NCI-H526 (cell line): ENCODE data around the gene MRPS27.

ENCODE experiments used
- DNase-seq, 2 experiments: peaks; one replicate each; lab custom pipeline; 2025; lab: John Stamatoyannopoulos, UW

The MRPS27 gene

DNA sequence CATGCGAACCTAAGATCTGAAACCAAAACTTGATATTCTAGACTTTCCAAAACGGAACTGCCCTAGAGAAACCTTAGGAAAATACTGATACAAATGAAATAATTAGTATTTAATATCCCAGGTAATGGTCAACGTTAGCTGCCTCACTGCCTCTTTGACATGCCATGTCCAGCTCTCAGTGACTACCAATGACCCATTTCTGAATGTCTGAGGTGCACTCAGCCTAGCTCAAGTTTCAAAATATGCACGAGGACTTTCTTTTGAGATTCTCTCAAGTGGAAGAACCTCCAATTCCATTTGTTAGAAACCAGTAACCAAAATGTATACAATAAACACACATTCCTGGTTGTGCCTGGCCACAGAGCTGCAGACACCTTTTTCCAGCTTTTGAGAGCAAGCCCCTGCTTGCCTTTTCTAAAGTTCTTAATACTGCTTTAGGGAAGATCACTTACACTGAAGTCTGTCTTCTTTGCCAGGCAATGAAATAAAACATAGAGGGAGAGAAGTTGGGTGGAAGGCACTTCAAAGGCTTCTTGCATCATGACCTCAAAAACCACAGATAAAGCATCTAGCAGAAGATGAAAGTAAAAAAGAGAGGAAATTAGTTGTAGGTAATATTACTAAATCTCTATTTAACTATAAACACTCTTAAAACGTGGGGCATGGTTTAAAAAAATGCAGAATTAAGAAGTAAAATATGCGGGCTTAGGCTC, 87.9 kb downstream of the MRPS27 start:
- DNase-seq, result no peak

- no peak for DNase-seq
These were observed 91.1 kb downstream of the MRPS27 start for GRCh38 chr5:72228960-72229359.

- no peak for DNase-seq
These were observed 93.1 kb downstream of the MRPS27 start for GRCh38 chr5:72226950-72227349.

DNA sequence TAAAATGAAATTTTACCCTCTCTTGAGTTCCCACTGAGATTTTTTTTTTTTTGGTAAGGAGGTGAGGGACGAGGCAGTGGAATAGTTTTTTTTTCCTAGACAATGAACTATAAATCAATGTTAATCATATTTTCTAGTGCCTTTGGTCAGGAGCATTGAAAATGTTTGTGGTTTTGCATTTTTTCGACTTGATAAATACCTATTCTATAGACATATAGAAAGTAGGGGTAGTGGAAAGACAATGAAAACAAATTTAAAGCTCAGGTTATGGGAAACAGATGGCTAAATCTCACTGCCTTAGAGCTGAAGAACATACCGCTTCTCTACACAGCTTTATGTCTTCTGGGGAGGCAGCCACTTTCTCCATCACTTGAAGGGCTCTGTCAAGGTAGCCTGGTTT, 94.3 kb downstream of the MRPS27 start:
- no peak for DNase-seq

DNA sequence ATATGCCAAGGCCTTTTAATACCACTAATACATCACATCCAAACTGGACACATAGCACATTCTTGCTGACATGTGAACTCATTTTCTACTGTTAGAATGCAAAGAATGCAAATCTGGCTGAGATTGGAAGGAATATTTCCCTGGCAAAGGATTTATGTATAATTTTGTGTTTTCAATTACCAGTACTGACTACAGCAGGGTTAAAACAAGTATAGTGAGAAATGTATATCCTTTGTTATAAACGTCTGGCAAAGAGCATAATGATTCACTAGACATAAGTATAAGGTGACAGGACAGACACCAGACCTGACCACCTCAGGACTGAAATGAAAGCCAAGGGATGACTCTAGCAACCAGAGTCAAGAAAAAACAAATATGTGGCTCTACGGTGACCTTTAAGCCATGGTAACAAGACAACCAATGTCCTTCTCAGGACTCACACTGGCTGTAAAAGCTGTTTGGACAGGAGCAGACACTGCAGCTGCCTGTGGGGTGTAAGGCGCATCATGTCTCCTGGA, 95.0 kb downstream of the MRPS27 start:
- no peak for DNase-seq

- no peak for DNase-seq
These were observed 96.7 kb downstream of the MRPS27 start for GRCh38 chr5:72223371-72223770.

DNA sequence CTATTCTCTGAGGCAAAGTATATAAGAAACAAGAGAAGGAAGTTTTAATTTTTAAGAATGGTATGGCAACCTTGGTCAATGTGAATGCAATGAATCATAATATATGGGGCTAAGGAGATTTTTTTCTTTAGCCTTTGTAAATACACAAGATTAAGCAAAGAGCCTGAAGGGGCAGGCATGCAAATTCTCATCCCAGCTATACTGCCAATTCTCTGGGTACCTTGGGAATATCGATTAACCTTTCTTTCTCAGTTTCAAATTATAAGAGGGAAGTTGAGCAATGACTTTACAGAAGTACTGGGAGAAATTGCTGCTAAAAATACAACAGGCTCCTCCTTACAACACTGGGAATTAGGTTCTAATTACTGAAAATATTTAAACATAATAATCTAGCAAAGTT, 97.5 kb downstream of the MRPS27 start:
- no peak for DNase-seq

GRCh38 chr5:72221541-72221940, 98.5 kb downstream of the MRPS27 start:
- DNase-seq, result no peak

DNA sequence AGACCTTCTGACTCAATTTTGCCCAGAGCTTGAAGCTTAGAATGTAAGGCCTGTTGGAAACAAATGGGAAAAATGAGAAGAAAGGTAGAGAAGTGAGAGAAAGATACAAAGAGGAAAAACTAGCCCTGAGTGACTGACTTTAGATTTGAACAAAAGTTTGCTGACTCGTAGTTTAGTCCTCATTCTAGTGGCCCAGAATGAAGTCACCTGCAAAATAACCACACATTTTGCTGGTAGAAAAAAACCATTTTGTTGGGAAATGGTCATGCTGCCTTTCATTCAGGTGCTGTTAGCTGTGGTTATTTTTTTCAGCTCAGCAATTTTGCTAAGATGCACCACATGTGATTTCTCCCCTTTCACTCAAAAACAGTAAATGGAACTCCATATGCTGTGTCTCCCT, 98.9 kb downstream of the MRPS27 start:
- DNase-seq, result no peak

DNA sequence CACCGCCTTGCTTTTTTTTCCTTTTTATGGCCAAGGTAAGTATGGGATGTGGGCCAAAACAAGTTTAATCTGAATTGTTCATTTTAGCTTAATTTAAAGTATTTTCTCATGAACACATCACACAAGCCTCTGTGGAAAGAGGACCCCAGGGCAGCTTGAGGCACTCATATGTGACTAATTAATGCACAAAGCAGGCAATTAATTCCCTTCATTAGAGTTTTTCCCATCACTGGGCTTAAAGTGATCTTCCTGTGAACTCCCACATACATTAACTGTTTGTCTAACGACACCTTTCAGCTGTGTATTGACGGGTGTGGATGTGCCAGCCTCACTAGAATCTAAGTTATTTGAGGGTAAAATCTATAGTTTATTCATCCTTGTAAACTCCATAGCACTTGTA, 103.3 kb downstream of the MRPS27 start:
- DNase-seq, result no peak

DNA sequence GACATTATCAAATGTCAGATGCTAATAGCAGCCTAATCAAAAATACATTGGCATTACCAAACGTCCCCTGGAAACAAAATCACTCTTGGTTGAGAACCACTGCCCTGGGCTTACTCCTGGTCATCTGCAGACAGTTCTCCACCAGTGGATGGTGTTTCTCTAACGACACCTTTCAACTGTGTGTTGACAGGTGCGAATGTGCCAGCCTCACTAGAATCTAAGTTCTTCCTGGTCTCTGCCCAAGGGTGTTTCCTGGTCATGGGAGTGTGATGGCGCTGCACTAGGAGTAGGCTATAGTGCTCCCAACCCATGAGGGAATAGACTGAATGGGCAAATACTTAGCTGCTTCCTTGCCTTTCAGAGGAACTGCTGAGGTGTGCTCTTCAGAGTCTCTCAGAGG, 105.9 kb downstream of the MRPS27 start:
- no peak for DNase-seq

GRCh38 chr5:72213482-72213881, 106.6 kb downstream of the MRPS27 start:
- DNase-seq, result no peak

DNA sequence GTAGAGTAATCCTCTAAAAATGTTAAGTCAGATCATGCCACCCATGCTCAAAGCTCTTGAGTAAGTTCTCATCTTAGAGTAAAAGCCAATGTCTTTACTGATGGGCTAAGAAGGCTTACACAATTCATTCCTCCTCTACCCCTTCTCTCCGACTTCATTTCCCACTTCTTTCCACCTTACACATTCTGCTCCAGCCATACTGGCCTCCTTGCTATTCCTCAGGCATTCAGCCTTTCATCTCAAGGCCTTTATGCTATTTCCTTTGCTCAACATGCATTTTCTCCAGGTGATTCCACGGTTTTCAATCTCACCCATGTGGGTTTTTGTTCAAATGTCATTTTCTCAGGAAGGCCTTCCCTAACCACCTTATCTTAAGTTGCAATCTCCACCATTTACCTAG, 107.9 kb downstream of the MRPS27 start:
- DNase-seq, result no peak

DNA sequence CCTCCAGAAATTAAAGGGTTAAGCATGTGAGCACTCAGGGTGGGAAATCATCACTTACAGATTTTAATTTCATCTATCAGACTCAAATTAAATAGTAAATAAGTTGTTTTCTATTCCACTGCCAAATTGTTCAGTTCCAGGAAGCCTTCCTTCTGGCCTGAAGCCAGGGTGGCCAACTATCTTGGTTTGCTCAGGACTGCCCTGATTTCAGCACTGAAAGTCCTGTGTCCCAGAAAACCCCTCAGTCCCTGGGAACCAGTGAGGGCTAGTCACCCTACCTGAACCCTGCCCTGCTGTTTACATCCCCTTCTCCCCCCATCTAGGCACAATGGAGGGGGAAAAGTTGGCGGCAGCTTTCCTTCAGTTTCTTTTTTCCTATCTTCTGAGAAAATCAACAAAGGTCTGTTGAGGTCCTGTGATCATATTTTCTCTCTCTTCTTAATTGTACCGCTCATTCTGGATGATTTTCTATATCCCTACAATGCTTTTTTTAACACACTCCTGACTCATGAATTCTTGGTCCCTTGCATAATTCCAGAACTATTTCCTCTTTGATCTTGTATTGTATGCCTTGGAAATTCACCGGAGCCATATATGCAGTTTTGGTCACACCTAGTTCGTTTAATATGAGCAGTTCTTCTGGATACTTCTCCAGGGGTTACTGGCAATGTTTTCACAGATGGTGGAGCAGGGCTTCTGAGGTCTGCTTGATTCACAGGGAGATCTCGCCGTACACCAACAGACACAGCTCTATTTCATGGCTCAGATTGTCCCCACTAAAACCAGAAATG, 109.0 kb downstream of the MRPS27 start:
- DNase-seq, result no peak

- no peak for DNase-seq
These were observed 110.6 kb downstream of the MRPS27 start for GRCh38 chr5:72209147-72210115.

- no peak for DNase-seq
These were observed 111.6 kb downstream of the MRPS27 start for GRCh38 chr5:72208324-72208926.

GRCh38 chr5:72206994-72207393, 113.0 kb downstream of the MRPS27 start:
- no peak for DNase-seq

DNA sequence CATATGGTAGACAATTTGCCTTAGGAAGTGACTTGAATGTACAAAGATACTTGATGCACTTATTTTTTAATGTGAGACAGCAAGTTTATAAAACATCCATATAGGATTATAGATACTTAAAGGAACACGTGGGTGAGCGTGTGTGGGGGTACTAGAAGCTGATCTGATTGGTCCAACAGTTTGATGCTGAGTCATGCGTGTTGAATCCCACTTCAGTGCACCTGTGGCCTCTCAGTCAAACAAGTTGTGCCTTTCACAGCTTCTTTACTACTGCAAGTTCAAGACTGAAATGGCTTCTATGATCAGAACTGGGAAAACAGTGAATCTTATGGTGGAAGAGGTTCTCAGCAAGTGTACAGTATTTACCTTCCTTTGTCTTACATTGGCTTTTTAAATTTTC, 113.9 kb downstream of the MRPS27 start:
- no peak for DNase-seq

- no peak for DNase-seq
These were observed 114.5 kb downstream of the MRPS27 start for GRCh38 chr5:72205431-72206009.

- no peak for DNase-seq
These were observed 115.1 kb downstream of the MRPS27 start for GRCh38 chr5:72204946-72205345.

DNA sequence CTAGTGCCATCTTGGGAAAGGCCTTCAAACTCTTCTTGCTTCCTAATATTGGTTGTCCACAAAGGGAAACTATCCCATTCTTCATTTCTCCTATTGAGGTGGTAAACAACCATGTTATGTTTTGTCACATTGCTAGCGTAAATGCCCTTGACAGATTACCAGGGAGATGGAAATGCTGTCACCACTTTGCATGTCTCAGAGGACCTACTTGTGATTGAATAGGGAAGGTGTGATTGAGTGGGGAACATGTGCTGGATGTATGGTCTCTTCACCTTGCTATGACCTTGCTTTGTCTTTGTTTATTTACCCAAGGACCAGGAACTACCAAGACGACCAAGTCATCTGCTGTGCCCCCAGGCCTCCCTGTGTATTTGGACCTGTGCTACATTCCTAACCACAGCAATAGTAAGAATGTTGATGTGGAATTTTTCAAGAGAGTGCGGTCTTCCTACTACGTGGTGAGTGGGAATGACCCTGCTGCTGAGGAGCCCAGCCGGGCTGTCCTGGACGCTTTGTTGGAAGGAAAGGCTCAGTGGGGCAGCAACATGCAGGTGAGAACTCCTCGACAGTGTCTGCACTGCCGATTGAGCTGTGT, 116.7 kb downstream of the MRPS27 start:
- DNase-seq, result no peak
